GM21390 (cell line): Measurements from ENCODE around the gene RASAL1.

ENCODE experiments used
- ATAC-seq: cut with Tn5 transposase; IDR thresholded peaks from one replicate; pipeline ENCODE4 v1.9.1; 2021; ENCODE audit not compliant: unreplicated experiment

The RASAL1 gene

GRCh38 chr12:113135178-113136127, at the start of gene RASAL1:
TSS of gene RASAL1 (minus strand) at chr12:113135761. CDS start at chr12:113135462, 299 bp downstream.
- ATAC-seq, result no peak

- peak; percentile 85 for ATAC-seq
Observed at GRCh38 chr12:113184900-113185179, 49.3 kb upstream of the RASAL1 start.

- peak; percentile 55 for ATAC-seq
Observed at GRCh38 chr12:113184098-113184899, 48.7 kb upstream of the RASAL1 start.

GRCh38 chr12:113183030-113183589, 47.5 kb upstream of the RASAL1 start:
- ATAC-seq, result no peak

GRCh38 chr12:113181975-113182374, 46.4 kb upstream of the RASAL1 start:
- ATAC-seq, result no peak

GRCh38 chr12:113180333-113180732, 44.8 kb upstream of the RASAL1 start:
- ATAC-seq, result no peak

GRCh38 chr12:113179023-113179422, 43.5 kb upstream of the RASAL1 start:
- ATAC-seq, result no peak

- no peak for ATAC-seq
Observed at GRCh38 chr12:113174461-113175384, 39.2 kb upstream of the RASAL1 start.

GRCh38 chr12:113173081-113173698, 37.6 kb upstream of the RASAL1 start:
- ATAC-seq, result peak; percentile 79

- no peak for ATAC-seq
Observed at GRCh38 chr12:113172185-113172584, 36.6 kb upstream of the RASAL1 start.

- no peak for ATAC-seq
Observed at GRCh38 chr12:113171543-113171942, 36.0 kb upstream of the RASAL1 start.

- no peak for ATAC-seq
Observed at GRCh38 chr12:113170926-113171325, 35.4 kb upstream of the RASAL1 start.

- ATAC-seq, result no peak
Observed at GRCh38 chr12:113170457-113170856, 34.9 kb upstream of the RASAL1 start.

GRCh38 chr12:113169697-113170096, 34.1 kb upstream of the RASAL1 start:
- ATAC-seq, result no peak

- no peak for ATAC-seq
Observed at GRCh38 chr12:113167868-113168267, 32.3 kb upstream of the RASAL1 start.

- ATAC-seq, result no peak
Observed at GRCh38 chr12:113165521-113166450, 30.2 kb upstream of the RASAL1 start.

GRCh38 chr12:113164014-113164413, 28.5 kb upstream of the RASAL1 start:
- ATAC-seq, result no peak

GRCh38 chr12:113163030-113163360, 27.4 kb upstream of the RASAL1 start:
- ATAC-seq, result no peak
